ENCODE measurements around the gene EMILIN3.

Gene EMILIN3

DNA sequence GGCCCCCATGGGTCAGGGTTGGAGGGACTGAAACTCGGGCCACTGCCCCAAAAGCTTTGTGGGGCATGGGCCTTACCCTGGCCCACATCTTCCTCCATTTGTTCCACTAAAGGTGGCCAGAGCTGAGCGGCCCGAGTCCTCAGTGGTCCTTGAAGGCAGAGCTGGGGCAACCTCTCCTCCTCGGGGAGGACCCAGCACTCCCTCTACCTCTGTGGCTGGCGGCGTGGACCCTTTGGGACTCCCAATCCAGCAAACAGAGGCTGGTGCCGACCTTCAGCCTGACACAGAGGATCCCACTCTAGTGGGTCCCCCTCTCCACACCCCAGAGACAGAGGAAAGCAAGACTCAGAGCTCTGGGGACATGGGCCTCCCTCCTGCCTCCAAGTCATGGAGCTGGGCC is 16.7 kb downstream of the EMILIN3 start:
- Histone ChIP-seq H3K27ac (no peak overlapping the region), H3K36me3 (no peaks in the 10 kb centered on the region), H3K4me3 (no peak overlapping the region)

DNA sequence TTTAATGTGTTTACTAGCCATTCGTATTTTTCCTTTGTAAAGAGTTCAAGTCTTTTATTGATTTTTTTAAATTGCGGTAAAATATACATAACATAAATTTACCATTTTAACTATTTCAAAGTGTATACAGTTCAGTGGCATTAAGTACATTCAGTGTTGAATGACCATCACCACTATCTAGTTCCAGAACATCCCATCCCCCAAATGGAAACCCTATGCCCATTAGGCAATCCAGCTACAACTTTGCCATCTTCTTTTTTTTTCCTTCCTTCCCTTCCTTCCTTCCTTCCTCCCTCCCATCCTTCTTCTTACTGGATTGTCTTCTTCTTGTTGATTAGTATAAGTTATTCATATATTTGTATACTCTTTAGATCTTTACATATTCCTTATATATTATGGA is 17.4 kb downstream of the EMILIN3 start:
- no peaks in the 10 kb centered on the region for H3K36me3 ChIP-seq
- H3K27me3 ChIP-seq, result no peaks in the 10 kb centered on the region
- H3K9ac ChIP-seq, result no peak overlapping the region
- peaks cover 8% of the 10 kb centered on the region for H3K4me1 ChIP-seq
- no peaks in the 10 kb centered on the region for H3K9me3 ChIP-seq
- no peak for TF ChIP-seq Cebpa-rat (IDR thresholded peaks at IDR 0.05)
- no peak overlapping the region for H3K4me2 ChIP-seq
- H3K27ac ChIP-seq, result no peak overlapping the region
- no peak overlapping the region for H3K4me3 ChIP-seq
- H4K20me1 ChIP-seq, result no peaks in the 10 kb centered on the region

More for the DNA sequence above, 16.7 kb downstream of the EMILIN3 start:
- no peaks in the 10 kb centered on the region for H3K27me3 ChIP-seq
- H3K4me2 ChIP-seq, result no peak overlapping the region
- H3K9me3 ChIP-seq, result no peaks in the 10 kb centered on the region
- peaks cover 8% of the 10 kb centered on the region for H3K4me1 ChIP-seq
- TF ChIP-seq Cebpa-rat (IDR thresholded peaks at IDR 0.05), result no peak
- H4K20me1 ChIP-seq, result no peaks in the 10 kb centered on the region
- no peak overlapping the region for H3K9ac ChIP-seq

DNA sequence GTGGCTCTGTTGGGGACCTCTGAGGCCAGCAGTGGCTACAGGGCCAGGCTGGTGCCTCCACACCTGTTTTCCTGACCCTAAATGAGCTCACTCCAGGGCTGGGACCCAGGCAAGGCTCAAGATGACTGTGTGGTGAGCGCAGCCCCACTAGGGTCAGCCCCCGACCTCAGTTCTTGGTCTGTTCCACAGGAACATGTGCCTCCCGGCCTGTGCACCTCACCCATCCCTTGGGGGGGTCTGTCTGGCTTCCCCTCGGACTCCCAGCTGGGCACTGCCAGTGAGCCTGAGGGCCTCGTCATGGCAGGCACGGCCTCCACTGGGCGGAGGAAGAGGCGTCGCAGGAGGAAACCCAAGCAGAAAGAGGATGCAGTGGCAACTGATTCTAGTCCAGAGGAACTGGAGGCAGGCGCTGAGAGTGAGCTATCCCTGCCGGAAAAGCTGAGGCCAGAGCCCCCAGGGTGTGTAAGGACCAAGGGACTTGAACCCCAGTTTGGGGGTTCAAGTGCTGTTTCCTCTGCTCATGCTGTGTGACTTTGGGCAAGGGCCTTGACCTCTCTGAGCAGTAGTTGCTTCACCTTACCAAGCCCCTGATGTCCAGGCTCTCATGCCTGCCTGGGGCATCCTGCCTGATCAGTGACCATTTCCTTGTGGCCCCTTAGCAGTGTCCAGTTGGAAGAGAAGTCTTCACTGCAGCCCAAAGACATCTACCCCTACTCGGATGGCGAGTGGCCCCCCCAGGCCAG is 18.0 kb downstream of the EMILIN3 start:
- Histone ChIP-seq H3K27me3 (no peaks in the 10 kb centered on the region), H3K9me3 (no peaks in the 10 kb centered on the region), H3K4me2 (no peak overlapping the region), H3K27ac (no peak overlapping the region), H3K36me3 (no peaks in the 10 kb centered on the region), H3K4me1 (peaks cover 8% of the 10 kb centered on the region), H4K20me1 (no peaks in the 10 kb centered on the region), H3K4me3 (no peak overlapping the region), H3K9ac (no peak overlapping the region)
- TF ChIP-seq Cebpa-rat (IDR thresholded peaks at IDR 0.05), result no peak

DNA sequence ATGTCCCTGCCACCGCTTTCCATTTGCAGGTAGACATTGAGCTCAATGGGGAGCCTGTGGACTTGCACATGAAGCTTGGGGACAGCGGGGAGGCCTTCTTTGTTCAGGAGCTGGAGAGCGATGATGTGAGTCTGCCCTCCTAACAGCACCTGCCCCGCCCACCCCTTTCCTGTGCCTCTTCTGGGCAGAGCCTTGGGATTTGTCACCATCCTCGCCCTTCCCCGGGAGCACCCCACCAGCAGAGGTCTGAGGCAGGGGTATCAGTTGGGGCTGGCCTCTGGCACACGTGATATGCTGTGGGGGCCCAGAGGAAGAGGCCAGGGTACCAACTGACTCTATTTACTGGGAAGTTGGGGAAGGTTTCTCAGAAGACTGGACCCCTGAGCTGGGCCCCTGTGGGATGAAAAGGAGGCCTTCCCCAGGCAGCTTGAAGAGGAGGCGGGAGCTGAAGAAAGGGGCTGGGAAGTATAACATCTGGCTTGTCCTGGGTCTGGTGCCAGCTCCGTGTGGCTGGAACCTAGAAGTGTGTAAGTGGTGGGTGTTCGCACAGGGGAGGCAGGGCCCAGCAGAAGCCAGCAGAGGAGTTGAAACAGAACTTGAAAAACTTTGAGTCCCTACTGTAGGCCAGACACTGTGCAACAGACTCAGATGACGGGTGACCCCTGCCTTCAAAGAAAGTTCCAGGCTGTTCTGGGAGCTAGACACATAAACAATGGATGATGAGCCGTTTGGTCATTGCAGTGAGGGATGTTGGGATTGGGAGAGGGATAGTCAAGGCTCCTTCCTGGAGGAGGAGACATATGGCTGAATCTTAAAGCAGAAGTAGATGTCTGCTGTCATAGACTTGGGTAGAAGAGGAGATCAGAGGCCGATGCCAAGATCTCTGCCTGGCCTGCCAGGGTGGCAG is 18.8 kb downstream of the EMILIN3 start:
- Histone ChIP-seq H3K4me3 (no peak overlapping the region), H4K20me1 (no peaks in the 10 kb centered on the region), H3K4me2 (0 out of 2 replicates have a peak overlapping the region, but pooled peaks have one; percentile 14), H3K9ac (no peak overlapping the region), H3K27ac (no peak overlapping the region), H3K4me1 (peaks cover 8% of the 10 kb centered on the region), H3K9me3 (no peaks in the 10 kb centered on the region), H3K27me3 (no peaks in the 10 kb centered on the region), H3K36me3 (no peaks in the 10 kb centered on the region)
- TF ChIP-seq Cebpa-rat (IDR thresholded peaks at IDR 0.05), result no peak

DNA sequence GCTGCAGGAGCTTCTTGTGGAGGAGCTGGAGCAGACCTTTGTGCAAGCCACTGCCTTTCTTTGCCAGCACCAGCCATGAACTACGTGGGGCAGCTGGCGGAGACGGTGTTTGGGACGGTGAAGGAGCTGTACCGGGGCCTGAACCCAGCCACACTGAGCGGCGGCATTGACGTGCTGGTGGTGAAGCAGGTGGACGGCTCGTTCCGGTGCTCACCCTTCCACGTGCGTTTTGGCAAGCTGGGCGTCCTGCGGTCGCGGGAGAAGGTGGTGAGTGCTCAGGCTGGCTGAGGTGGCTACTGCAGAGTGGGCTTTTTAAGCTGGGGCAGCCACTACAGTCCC is 20.9 kb downstream of the EMILIN3 start:
- Histone ChIP-seq H3K4me3 (no peak overlapping the region), H3K27me3 (no peaks in the 10 kb centered on the region), H3K9ac (no peak overlapping the region), H3K4me1 (peaks cover 8% of the 10 kb centered on the region), H3K9me3 (no peaks in the 10 kb centered on the region), H3K36me3 (no peaks in the 10 kb centered on the region), H3K27ac (no peak overlapping the region), H4K20me1 (no peaks in the 10 kb centered on the region), H3K4me2 (no peak overlapping the region)
- TF ChIP-seq Cebpa-rat (IDR thresholded peaks at IDR 0.05), result no peak

DNA sequence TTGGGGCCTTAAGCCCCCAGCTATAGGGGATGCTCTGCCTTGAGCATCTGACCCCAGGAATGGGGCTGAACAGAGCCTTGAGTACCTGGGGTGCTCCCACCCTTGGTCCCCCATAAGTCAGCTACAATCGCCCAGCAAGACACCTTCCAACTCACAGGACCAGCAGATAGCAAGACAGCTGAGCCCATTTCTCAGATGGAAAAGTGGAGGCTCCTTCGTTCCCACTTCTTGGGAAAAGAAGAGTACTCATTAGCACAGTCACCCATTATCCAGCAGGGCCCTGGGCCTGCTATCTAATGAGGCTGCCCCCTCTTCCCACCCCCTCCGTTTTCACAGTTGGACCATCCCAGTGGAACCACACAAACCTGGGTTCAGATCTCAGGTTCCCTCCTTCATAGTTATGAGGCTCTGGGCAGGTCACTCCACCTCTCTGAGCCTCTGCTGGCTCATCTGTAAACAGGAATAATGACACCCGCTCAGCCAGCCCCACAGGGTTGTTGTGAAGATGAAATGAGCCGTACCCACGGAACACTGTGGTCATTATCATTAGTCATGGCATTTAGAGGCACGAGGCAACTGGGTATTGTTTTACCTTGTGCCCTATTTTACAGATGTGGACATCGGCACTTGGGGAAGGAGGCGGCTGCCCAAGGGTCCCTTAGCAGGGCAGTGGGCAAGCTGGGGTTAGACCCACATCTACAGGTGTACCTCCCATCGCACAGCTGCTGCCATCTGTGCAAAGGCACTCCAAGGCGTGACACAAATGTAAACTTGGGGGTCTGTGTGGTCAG is 21.5 kb downstream of the EMILIN3 start:
- Histone ChIP-seq H3K36me3 (no peaks in the 10 kb centered on the region), H3K4me2 (no peak overlapping the region), H3K27me3 (no peaks in the 10 kb centered on the region), H3K4me1 (peaks cover 8% of the 10 kb centered on the region), H3K27ac (no peak overlapping the region), H3K9ac (no peak overlapping the region), H4K20me1 (no peaks in the 10 kb centered on the region), H3K4me3 (no peak overlapping the region), H3K9me3 (no peaks in the 10 kb centered on the region)
- TF ChIP-seq Cebpa-rat (IDR thresholded peaks at IDR 0.05), result no peak

DNA sequence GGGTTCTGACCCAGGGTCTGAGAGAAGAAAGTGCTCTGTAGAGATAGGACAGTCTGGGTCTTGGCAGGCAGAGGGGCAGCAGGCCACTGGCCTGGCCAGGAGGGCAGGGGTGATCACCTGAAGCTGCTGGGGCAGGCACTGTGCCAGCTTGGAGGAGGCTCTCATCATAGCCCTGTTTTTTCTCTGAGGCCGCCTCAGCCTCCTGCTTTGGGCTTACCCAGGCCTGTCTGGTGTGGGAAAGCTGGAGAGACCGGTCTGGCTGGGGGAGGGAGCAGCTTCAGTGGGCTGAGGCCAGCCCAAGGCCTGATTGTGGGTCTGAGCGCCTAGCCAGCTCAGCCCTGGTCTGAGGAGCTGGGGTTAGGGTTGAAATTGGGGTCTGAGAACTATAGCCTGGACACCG is 22.1 kb downstream of the EMILIN3 start:
- no peak for TF ChIP-seq Cebpa-rat (IDR thresholded peaks at IDR 0.05)
- no peaks in the 10 kb centered on the region for H4K20me1 ChIP-seq
- no peaks in the 10 kb centered on the region for H3K9me3 ChIP-seq
- H3K27me3 ChIP-seq, result no peaks in the 10 kb centered on the region
- no peaks in the 10 kb centered on the region for H3K36me3 ChIP-seq
- no peak overlapping the region for H3K9ac ChIP-seq
- no peak overlapping the region for H3K27ac ChIP-seq
- H3K4me3 ChIP-seq, result no peak overlapping the region
- peaks cover 12% of the 10 kb centered on the region for H3K4me1 ChIP-seq
- no peak overlapping the region for H3K4me2 ChIP-seq

DNA sequence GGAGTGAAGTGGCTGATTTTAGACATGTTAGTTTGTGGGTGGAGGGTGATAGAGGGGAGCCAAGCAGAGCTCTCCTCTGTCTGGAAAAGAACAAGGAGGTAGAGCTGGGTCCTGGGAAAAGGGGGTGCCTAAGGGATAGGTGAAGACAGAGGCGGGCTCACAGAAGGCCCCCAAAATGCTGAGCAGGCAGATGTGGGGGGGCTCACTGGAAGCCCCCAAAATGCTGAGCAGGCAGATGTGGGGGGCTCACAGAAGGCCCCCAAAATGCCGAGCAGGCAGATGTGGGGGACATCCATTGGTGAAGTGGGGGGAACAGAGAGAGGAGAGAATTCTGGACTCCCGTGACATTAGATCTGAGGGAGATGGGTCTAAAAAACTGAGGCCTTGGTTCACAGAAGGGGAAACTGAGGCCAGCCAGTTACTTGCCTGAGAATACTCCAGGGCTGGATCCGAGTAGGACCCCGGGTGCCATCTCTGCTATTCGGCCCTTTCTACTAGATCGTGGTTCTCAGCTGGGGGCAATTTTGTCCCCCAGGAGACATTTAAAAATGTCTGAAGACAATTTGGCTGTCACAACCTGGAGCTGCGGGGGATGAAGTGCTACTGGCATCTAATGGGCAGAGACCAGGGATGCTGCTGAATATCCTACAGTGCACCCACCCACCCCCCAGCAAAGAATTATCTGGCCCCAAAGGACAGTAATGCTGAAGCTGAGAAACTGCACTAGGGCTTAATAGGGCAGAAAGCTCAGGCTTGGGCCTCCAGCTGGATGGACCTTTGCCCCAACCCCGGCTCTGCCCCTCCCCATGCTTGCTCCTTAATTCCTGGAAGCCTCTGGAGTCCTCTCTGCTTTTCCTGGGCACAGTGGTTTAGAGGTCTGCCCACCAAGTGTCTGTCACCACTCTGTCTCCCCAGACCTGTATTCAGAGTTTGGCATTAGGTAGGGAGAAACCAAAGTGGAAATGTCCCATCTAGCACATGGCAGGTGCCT is 23.8 kb downstream of the EMILIN3 start:
- Histone ChIP-seq H3K9ac (no peak overlapping the region), H3K27ac (no peak overlapping the region), H3K27me3 (no peaks in the 10 kb centered on the region), H3K36me3 (no peaks in the 10 kb centered on the region), H3K4me1 (peaks cover 14% of the 10 kb centered on the region), H4K20me1 (no peaks in the 10 kb centered on the region), H3K4me3 (no peak overlapping the region), H3K4me2 (no peak overlapping the region), H3K9me3 (no peaks in the 10 kb centered on the region)
- no peak for TF ChIP-seq Cebpa-rat (IDR thresholded peaks at IDR 0.05)
